GM12801 (cell line): Measurements from ENCODE around the gene ATF7.

Experiments used
- TF ChIP-seq, protein P1 (sequence below): IDR thresholded peaks from one replicate; pipeline ENCODE4 v1.5.1; 2011; ENCODE audit warnings: control low read depth; ENCODE audit not compliant: insufficient read length; ENCODE audit errors: extremely low read depth

ATF7 gene

DNA sequence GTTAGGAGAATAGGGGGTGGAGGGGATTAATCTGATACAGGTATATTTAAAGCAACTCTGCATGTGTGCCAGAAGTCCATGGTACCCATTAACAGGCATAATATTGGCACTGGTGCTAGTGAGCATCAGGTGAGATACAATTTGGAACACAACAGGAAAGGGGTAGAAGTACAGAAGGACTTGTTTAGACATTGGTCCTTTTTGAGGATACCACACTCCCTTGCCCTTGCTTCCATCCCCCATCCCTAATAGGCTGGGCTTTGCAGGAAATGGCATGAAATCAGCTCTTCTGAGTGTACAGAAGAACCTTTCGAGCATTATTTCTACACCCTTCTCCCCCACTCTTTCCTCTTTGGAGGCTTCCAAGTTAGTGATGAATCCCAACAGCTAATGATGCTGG lies 157.9 kb downstream of the ATF7 start:
- TF ChIP-seq, protein P1, sequence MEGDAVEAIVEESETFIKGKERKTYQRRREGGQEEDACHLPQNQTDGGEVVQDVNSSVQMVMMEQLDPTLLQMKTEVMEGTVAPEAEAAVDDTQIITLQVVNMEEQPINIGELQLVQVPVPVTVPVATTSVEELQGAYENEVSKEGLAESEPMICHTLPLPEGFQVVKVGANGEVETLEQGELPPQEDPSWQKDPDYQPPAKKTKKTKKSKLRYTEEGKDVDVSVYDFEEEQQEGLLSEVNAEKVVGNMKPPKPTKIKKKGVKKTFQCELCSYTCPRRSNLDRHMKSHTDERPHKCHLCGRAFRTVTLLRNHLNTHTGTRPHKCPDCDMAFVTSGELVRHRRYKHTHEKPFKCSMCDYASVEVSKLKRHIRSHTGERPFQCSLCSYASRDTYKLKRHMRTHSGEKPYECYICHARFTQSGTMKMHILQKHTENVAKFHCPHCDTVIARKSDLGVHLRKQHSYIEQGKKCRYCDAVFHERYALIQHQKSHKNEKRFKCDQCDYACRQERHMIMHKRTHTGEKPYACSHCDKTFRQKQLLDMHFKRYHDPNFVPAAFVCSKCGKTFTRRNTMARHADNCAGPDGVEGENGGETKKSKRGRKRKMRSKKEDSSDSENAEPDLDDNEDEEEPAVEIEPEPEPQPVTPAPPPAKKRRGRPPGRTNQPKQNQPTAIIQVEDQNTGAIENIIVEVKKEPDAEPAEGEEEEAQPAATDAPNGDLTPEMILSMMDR = no peak

DNA sequence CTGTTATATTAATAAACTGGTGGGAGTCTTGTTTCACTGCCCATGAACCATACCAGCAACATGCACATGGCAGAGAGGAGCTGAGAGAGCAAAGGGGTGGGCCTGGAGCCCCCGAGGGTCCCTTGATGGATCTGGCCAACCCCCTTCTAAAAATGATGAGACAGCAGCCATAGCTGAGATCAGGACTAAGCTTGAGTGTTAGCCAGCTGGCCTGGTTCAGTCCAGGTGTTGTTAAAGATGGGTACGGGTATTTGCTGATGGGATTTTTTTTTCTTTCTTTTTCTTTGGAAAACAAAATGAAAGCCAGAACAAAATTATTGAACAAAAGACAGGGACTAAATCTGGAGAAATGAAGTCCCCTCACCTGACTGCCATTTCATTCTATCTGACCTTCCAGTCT lies 158.3 kb downstream of the ATF7 start:
- TF ChIP-seq, protein P1 = no peak

DNA sequence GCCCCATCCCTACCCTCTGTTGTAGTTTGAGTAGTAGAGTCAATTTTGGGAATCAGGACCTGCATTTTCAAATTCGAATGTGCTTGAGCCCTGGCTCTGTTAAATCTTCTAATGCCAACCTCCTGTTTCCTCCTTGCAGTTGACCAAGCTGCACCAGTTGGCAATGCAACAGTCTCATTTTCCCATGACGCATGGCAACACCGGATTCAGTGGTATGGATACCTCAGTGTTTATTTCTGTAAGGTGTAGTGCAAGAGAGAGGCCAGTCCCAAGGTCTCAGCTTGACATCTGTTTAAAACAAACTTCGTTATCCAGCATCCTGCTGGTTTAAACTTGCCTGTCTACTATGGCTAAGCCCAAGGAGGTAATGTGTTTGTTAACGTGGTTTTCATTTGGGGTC lies 159.1 kb downstream of the ATF7 start:
- TF ChIP-seq, protein P1 = no peak

DNA sequence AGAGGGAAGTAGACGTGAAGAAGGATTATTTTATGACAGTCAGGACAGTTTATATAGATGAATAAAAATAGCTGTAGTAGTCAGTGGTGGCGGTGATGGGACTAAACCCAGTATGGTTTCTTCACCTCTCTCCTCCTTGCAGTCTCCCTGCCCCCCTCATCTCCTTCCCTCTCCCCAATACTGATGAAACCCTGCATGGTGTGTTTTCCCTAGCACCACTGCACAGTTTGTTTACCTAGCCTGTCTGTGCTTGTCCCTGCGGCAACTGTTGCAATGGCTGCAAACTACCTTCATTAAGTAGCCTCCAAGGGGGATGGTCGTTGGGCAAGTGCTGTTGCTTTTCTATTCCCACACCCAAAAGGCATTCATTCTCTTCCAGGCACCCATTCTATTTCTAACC lies 159.5 kb downstream of the ATF7 start:
- TF ChIP-seq, protein P1 = no peak

DNA sequence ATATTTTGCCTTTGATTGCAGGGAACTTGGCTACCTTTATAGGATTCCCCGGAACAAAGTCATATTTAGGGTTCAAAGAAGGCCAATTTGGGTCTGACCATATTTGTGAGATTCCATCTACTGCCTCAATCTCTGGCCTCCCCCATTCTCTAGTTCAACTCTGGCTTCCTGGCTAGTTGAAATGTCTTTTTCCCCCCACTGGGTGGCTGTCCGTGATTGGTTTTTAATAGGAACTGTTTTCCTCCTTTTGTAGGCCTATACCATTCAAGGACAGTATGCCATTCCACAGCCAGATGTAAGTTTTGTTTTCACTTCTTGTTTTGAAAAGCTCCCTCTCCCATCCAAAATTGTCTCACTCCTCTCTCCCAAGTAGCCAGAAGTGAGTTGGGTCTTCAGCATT lies 160.5 kb downstream of the ATF7 start:
- TF ChIP-seq, protein P1 = no peak

DNA sequence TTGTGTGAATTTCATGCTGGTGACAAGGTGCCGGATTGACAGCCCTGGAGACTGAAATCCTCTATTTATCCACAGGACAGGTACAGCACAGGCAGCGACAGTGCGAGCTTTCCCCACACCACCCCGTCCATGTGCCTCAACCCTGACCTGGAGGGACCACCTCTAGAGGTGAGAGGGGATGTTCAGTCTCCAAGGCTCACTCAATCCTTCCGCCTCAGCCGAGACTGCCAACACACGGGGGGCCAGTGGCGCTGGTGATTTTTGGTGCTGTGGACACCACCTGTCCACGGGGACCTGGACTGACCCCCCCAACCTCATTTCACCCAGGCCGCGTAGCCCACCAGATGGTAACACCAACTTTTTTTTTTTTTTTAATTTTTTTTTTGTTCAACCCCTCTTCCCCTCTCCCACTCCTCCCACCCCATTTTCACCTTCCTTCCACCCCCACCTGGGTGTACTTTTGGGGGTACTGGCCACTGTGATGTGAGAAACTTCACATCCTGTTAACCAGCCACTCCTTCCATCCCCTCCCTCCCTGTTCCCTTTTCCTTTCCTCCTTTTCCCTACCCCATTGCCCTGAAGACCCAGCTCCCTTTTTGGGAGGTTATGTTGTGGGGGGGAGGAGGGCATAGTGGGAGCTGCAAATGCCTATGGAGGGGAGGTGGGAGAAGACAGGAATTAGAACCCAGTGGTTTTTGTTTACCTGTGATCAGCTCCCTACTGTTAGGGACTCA lies 161.3 kb downstream of the ATF7 start:
- TF ChIP-seq, protein P1 = no peak

DNA sequence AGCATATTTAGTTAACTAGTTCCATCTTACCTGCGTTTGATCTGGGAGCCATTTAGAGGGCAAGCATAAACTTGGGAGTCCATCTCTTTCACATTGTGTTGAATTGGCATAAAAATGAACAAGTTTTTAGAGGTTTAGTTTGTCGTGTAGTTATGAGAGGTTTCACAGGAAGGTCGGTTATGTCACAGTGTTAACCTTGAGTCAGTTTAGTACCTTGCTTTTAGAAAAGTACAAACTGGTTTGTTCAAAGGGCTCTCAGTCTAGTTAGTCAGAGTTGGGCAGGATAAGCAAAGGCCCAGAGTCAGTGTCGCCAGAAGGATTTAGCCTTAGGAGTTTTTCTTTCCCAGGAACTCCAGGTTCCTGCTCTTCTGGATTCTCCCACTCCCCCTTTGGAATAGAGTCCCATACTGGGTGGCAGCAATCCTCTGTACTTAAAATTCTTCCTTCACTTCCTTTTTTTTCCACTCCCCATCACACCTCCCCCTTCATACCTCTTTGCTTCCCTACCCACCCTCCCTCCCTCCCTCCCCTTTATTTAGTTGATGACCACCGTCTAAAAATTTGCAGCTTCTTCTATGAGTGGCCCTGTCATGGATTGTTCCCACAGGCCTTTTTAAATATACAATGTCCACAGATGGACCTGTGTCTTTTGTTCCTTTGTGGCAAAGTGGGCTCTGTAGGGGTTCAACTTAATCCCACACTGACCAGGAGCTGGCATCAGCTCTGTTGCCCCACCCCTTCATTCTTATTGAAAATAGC lies 162.2 kb downstream of the ATF7 start:
- TF ChIP-seq, protein P1 = no peak
